ENCODE measurements around the gene HNF1B.

Gene HNF1B

GRCh38 chr17:37699285-37699973, 45.4 kb downstream of the HNF1B start:
- DNase-seq (ENCODE audit: low read depth, low spot score): no peak
- POLR2A ChIA-PET: no interaction called here
- no peak overlapping the region for H3K4me3 ChIP-seq (ENCODE audit: low read depth, low read length)
- TF ChIP-seq, protein P1, sequence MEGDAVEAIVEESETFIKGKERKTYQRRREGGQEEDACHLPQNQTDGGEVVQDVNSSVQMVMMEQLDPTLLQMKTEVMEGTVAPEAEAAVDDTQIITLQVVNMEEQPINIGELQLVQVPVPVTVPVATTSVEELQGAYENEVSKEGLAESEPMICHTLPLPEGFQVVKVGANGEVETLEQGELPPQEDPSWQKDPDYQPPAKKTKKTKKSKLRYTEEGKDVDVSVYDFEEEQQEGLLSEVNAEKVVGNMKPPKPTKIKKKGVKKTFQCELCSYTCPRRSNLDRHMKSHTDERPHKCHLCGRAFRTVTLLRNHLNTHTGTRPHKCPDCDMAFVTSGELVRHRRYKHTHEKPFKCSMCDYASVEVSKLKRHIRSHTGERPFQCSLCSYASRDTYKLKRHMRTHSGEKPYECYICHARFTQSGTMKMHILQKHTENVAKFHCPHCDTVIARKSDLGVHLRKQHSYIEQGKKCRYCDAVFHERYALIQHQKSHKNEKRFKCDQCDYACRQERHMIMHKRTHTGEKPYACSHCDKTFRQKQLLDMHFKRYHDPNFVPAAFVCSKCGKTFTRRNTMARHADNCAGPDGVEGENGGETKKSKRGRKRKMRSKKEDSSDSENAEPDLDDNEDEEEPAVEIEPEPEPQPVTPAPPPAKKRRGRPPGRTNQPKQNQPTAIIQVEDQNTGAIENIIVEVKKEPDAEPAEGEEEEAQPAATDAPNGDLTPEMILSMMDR (IDR thresholded peaks at IDR 0.05; ENCODE audit: insufficient read depth, low read length, missing control alignments): no peak
- CTCF ChIA-PET: no interaction called here

DNA sequence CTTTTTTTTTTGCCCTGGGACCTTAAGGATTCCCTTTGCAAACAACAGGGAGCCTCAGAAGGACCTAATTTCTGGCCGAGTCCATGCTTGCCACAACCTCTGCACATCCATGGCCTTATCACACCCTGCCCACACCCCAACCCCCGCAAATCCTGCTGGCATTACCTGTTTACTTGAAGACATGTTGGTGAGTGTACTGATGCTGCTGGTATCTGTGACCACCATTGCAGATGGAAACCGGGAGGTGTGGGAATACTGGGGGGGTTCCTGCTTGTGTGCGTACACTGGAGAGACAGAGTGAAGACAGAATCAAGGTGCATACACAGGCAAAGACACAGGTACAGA, 46.0 kb downstream of the HNF1B start:
- POLR2A ChIA-PET: no interaction called here
- DNase-seq (ENCODE audit: low read depth, low spot score): no peak
- CTCF ChIA-PET: no interaction called here
- TF ChIP-seq, protein P1 (IDR thresholded peaks at IDR 0.05; ENCODE audit: insufficient read depth, low read length, missing control alignments): no peak
- no peak overlapping the region for H3K4me3 ChIP-seq (ENCODE audit: low read depth, low read length)

- TF ChIP-seq, protein P1 (IDR thresholded peaks at IDR 0.05; ENCODE audit: insufficient read depth, low read length, missing control alignments): no peak
- no peak for DNase-seq (ENCODE audit: low read depth, low spot score)
- CTCF ChIA-PET: interaction anchor here (0.6 to 1.3 kb wide), 3 partner anchors 11 to 118 kb away, joined by 3 to 4 read pairs (median 3); no protein-coding TSS in a partner anchor
- POLR2A ChIA-PET: no interaction called here
- H3K4me3 ChIP-seq (ENCODE audit: low read depth, low read length): no peak overlapping the region
Measured at GRCh38 chr17:37698132-37698910, 46.5 kb downstream of the HNF1B start.

DNA sequence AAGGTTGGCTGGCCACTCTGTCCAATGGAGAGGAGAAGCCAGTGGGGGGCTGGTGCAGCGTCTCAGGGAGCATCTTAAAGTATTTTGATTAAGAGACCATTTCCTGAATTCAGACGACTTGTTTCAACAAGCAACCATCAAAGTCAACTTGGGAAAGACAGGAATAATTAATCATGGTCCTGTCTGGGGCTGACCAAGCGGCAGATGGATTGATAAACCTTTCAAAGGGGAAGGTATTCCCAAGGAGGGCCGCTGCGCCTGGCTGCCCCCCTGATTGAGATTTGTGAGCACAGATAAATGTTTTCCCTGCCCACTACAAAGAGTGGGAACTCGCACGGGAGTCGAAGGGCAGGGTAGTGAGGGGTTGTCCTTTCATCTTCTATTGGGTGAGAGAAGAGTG, 47.5 kb downstream of the HNF1B start:
- TF ChIP-seq, protein P1 (IDR thresholded peaks at IDR 0.05; ENCODE audit: insufficient read depth, low read length, missing control alignments): no peak
- CTCF ChIA-PET: interaction anchor here (0.9 to 1.3 kb wide), 2 partner anchors 47 to 119 kb away, joined by 3 to 4 read pairs; no protein-coding TSS in a partner anchor
- H3K4me3 ChIP-seq (ENCODE audit: low read depth, low read length): no peak overlapping the region
- DNase-seq (ENCODE audit: low read depth, low spot score): no peak
- POLR2A ChIA-PET: no interaction called here

DNA sequence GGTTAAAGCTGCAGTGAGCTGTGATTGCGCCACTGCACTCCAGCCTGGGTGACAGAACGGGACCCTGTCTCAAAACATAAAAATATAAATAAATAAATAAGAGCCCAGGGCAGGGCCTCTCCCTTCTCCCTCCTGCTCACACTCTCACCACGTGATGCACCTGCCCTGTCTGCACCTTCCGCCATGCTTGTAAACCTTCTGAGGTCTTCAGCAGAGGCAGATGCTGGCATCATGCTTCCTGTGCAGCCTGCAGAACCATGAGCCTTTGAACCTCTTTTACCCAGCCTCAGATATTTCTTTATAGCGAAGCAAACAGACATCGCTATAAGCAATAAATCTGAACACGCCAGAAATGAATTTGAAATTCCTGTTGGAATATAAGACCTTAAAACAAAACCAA, 48.5 kb downstream of the HNF1B start:
- CTCF ChIA-PET: no interaction called here
- DNase-seq (ENCODE audit: low read depth, low spot score): no peak
- POLR2A ChIA-PET: no interaction called here
- H3K4me3 ChIP-seq (ENCODE audit: low read depth, low read length): no peak overlapping the region
- TF ChIP-seq, protein P1 (IDR thresholded peaks at IDR 0.05; ENCODE audit: insufficient read depth, low read length, missing control alignments): no peak

DNA sequence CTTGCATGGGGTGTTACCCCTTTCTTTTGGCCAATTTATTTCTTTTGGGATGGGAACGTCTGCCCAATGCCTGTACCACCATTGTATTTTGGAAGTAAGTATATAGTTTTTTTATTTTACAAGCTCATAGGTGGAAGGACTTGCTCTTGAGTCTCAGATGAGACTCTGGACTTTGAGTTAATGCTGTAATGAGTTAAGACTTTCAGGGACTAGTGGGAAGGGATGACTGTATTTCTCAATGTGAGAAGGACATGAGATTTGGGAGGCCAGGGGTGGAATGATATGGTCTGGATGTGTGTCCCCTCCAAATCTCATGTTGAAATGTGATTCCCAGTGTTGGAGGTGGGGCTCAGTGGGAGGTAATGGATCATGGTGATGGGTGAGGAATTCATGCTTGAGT, 49.1 kb downstream of the HNF1B start:
- no peak overlapping the region for H3K4me3 ChIP-seq (ENCODE audit: low read depth, low read length)
- TF ChIP-seq, protein P1 (IDR thresholded peaks at IDR 0.05; ENCODE audit: insufficient read depth, low read length, missing control alignments): no peak
- POLR2A ChIA-PET: no interaction called here
- CTCF ChIA-PET: no interaction called here
- no peak for DNase-seq (ENCODE audit: low read depth, low spot score)
